ENCODE measurements around the gene TOM1L2.
A peak's percentile ranks its signal among the peaks of the same experiment; 100 is the strongest.

Gene TOM1L2

GRCh38 chr17:17876959-17877528 is 95.2 kb downstream of the TOM1L2 start:
- Histone ChIP-seq H3K27me3 (no peaks in the 10 kb centered on the region), H3K9me3 (no peaks in the 10 kb centered on the region), H3K4me1 (peaks cover 18% of the 10 kb centered on the region), H3K36me3 (no peaks in the 10 kb centered on the region), H3K4me3 (ENCODE audit: low read depth, low read length) (no peak overlapping the region)
- no peak for DNase-seq
- no peak for TF ChIP-seq CTCF (IDR thresholded peaks at IDR 0.05; ENCODE audit: low read depth, low read length)

GRCh38 chr17:17874478-17874877 is 97.7 kb downstream of the TOM1L2 start:
- no peak for TF ChIP-seq CTCF (IDR thresholded peaks at IDR 0.05; ENCODE audit: low read depth, low read length)
- Histone ChIP-seq H3K27me3 (no peaks in the 10 kb centered on the region), H3K4me1 (peaks cover 18% of the 10 kb centered on the region), H3K9me3 (no peaks in the 10 kb centered on the region), H3K36me3 (no peaks in the 10 kb centered on the region), H3K4me3 (ENCODE audit: low read depth, low read length) (no peak overlapping the region)
- no peak for DNase-seq

GRCh38 chr17:17873450-17873991 is 98.7 kb downstream of the TOM1L2 start:
- Histone ChIP-seq H3K36me3 (no peaks in the 10 kb centered on the region), H3K4me1 (peaks cover 18% of the 10 kb centered on the region), H3K27me3 (no peaks in the 10 kb centered on the region), H3K9me3 (no peaks in the 10 kb centered on the region), H3K4me3 (ENCODE audit: low read depth, low read length) (no peak overlapping the region)
- DNase-seq, result peak; percentile 30
- no peak for TF ChIP-seq CTCF (IDR thresholded peaks at IDR 0.05; ENCODE audit: low read depth, low read length)

- no peaks in the 10 kb centered on the region for H3K9me3 ChIP-seq
- H3K4me1 ChIP-seq, result peaks cover 18% of the 10 kb centered on the region
- no peak for DNase-seq
- no peak for TF ChIP-seq CTCF (IDR thresholded peaks at IDR 0.05; ENCODE audit: low read depth, low read length)
- H3K4me3 ChIP-seq (ENCODE audit: low read depth, low read length), result no peak overlapping the region
- no peaks in the 10 kb centered on the region for H3K27me3 ChIP-seq
- no peaks in the 10 kb centered on the region for H3K36me3 ChIP-seq
Measured at GRCh38 chr17:17872547-17873345, 99.5 kb downstream of the TOM1L2 start.

GRCh38 chr17:17871913-17872312 is 100.3 kb downstream of the TOM1L2 start:
- no peaks in the 10 kb centered on the region for H3K27me3 ChIP-seq
- no peak overlapping the region for H3K4me3 ChIP-seq (ENCODE audit: low read depth, low read length)
- no peak for TF ChIP-seq CTCF (IDR thresholded peaks at IDR 0.05; ENCODE audit: low read depth, low read length)
- no peak for DNase-seq
- H3K36me3 ChIP-seq, result no peaks in the 10 kb centered on the region
- no peaks in the 10 kb centered on the region for H3K9me3 ChIP-seq
- peaks cover 13% of the 10 kb centered on the region for H3K4me1 ChIP-seq

GRCh38 chr17:17870247-17870646 is 102.0 kb downstream of the TOM1L2 start:
- Histone ChIP-seq H3K36me3 (no peaks in the 10 kb centered on the region), H3K9me3 (no peaks in the 10 kb centered on the region), H3K4me1 (peaks cover 9% of the 10 kb centered on the region), H3K4me3 (ENCODE audit: low read depth, low read length) (no peak overlapping the region), H3K27me3 (no peaks in the 10 kb centered on the region)
- TF ChIP-seq CTCF (IDR thresholded peaks at IDR 0.05; ENCODE audit: low read depth, low read length), result no peak
- no peak for DNase-seq
